H1 (cell line): ENCODE data around the gene INSYN1.

Experiments
- BRCA1 ChIP-seq: IDR thresholded peaks from 2 replicates; pipeline ENCODE4 v1.6.1; 2012; ENCODE audit warnings: low read depth, low read length, improper control_type of control experiment
- CREB1 ChIP-seq: IDR thresholded peaks from 2 replicates; pipeline ENCODE4 v1.6.1; 2012; ENCODE audit warnings: inconsistent platforms
- CTCF ChIP-seq, 3 experiments: IDR thresholded peaks; 1 replicate in 2 of 3; 2 replicates in 1 of 3; pipeline versions ENCODE4 v1.5.1 to v1.6.1; 2011; ENCODE audit warnings: low read length in 3 of 3, mild to moderate bottlenecking in 3 of 3, inconsistent platforms in 2 of 3, low read depth in 1 of 3, moderate library complexity in 1 of 3; ENCODE audit not compliant: insufficient read depth in 1 of 3; ENCODE audit errors: control extremely low read depth in 1 of 3
- EZH2 ChIP-seq: fragments of 200-600 bp; sonication (generic); IDR thresholded peaks from 2 replicates; pipeline ENCODE4 v1.7.1; 2012; ENCODE audit warnings: low read depth, mild to moderate bottlenecking, moderate library complexity, low read length, inconsistent platforms; ENCODE audit not compliant: severe bottlenecking
- GABPA ChIP-seq: IDR thresholded peaks from 2 replicates; pipeline ENCODE4 v1.6.1; 2011; ENCODE audit warnings: mild to moderate bottlenecking, low read length, moderate library complexity, borderline replicate concordance; ENCODE audit not compliant: insufficient read depth
- JUN ChIP-seq: IDR thresholded peaks from 2 replicates; pipeline ENCODE4 v1.6.1; 2011; ENCODE audit warnings: low read depth, mild to moderate bottlenecking, improper control_type of control experiment, low read length
- MAFK ChIP-seq: IDR thresholded peaks from 2 replicates; pipeline ENCODE4 v1.6.1; 2012; ENCODE audit warnings: low read depth, mild to moderate bottlenecking, improper control_type of control experiment, low read length
- POLR2A ChIP-seq, 2 experiments: IDR thresholded peaks; 1 replicate in 1 of 2; 2 replicates in 1 of 2; pipeline ENCODE4 v1.6.1; 2011; ENCODE audit warnings: low read depth in 2 of 2, low read length in 2 of 2, mild to moderate bottlenecking in 2 of 2; ENCODE audit errors: control extremely low read depth in 1 of 2
- SIN3A ChIP-seq, 2 experiments: IDR thresholded peaks in 1 of 2; conservative IDR thresholded peaks in 1 of 2; 2 replicates each; pipeline ENCODE4 v1.6.1; 2011 to 2012; ENCODE audit warnings: low read length in 2 of 2, improper control_type of control experiment in 1 of 2, low read depth in 1 of 2, mild to moderate bottlenecking in 1 of 2
- SP1 ChIP-seq: IDR thresholded peaks from 2 replicates; pipeline ENCODE4 v1.6.1; 2011; ENCODE audit warnings: low read depth, low read length
- TF ChIP-seq, protein P1 (sequence below): IDR thresholded peaks from 2 replicates; pipeline ENCODE4 v1.6.1; 2011; ENCODE audit warnings: low read length, improper control_type of control experiment

GRCh38 chr15:73800662-73801345 lies 47.7 kb upstream of the INSYN1 start:
- TF ChIP-seq MAFK, result no peak
- no peak for TF ChIP-seq CTCF (IDR thresholded peaks at IDR 0.05; ENCODE audit: control extremely low read depth in 1 of 3, insufficient read depth in 1 of 3, low read depth in 1 of 3, low read length in 3 of 3)
- no peak for TF ChIP-seq EZH2
- no peak for TF ChIP-seq JUN
- no peak for TF ChIP-seq SP1
- TF ChIP-seq GABPA, result no peak
- TF ChIP-seq POLR2A (IDR thresholded peaks at IDR 0.05; ENCODE audit: control extremely low read depth in 1 of 2, low read depth in 2 of 2, low read length in 2 of 2), result no peak
- TF ChIP-seq SIN3A (conservative IDR thresholded peaks at IDR 0.05 in 1 of 2, IDR thresholded peaks at IDR 0.05 in 1 of 2; ENCODE audit: low read depth in 1 of 2, low read length in 2 of 2), result no peak
- TF ChIP-seq BRCA1, result no peak
- no peak for TF ChIP-seq CREB1
- TF ChIP-seq, protein P1, sequence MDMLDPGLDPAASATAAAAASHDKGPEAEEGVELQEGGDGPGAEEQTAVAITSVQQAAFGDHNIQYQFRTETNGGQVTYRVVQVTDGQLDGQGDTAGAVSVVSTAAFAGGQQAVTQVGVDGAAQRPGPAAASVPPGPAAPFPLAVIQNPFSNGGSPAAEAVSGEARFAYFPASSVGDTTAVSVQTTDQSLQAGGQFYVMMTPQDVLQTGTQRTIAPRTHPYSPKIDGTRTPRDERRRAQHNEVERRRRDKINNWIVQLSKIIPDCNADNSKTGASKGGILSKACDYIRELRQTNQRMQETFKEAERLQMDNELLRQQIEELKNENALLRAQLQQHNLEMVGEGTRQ, result no peak
